GM10266 (cell line): ENCODE results near the gene RNU6-8.

Source experiments
- DNase-seq: peaks from one replicate; pipeline ENCODE4 v3.0.0; 2012; ENCODE audit errors: extremely low spot score
- CTCF ChIP-seq: IDR thresholded peaks from 2 replicates; pipeline ENCODE4 v1.5.1; 2012; ENCODE audit warnings: mild to moderate bottlenecking, low read depth; ENCODE audit not compliant: control insufficient read depth, insufficient read depth; ENCODE audit errors: missing control alignments

The RNU6-8 gene

GRCh38 chr14:32200368-32201192, 2.5 kb downstream of the RNU6-8 start:
- no peak for DNase-seq
- no peak for TF ChIP-seq CTCF

GRCh38 chr14:32197919-32198318, 5.2 kb downstream of the RNU6-8 start:
- DNase-seq, result no peak
- TF ChIP-seq CTCF, result no peak

- no peak for TF ChIP-seq CTCF
- DNase-seq, result no peak
Observed at GRCh38 chr14:32195636-32196035, 7.4 kb downstream of the RNU6-8 start.

GRCh38 chr14:32193532-32193931, 9.5 kb downstream of the RNU6-8 start:
- no peak for DNase-seq
- TF ChIP-seq CTCF, result no peak

- no peak for DNase-seq
- no peak for TF ChIP-seq CTCF
Observed at GRCh38 chr14:32192712-32193373, 10.2 kb downstream of the RNU6-8 start.

- DNase-seq, result no peak
- TF ChIP-seq CTCF, result no peak
Observed at GRCh38 chr14:32190673-32191072, 12.4 kb downstream of the RNU6-8 start.

- no peak for TF ChIP-seq CTCF
Observed at GRCh38 chr14:32189811-32190210, 13.3 kb downstream of the RNU6-8 start.

More at GRCh38 chr14:32189811-32190210, 13.3 kb downstream of the RNU6-8 start:
- no peak for DNase-seq
